ENCODE results near the gene LILRB3. TPM values are rescaled to one million over a fixed set of nuclear protein-coding genes. Genes with fewer than 3 reads are reported as not detected.
A peak's percentile ranks its signal among the peaks of the same experiment; 100 is the strongest.

The LILRB3 gene
- total and polyA plus RNA-seq, 2 experiments from 2014 or later, result not detected

GRCh38 chr19:54180691-54181091 lies 42.1 kb downstream of the LILRB3 start (continued):
- TF ChIP-seq REST (IDR thresholded peaks at IDR 0.05; ENCODE audit: unreplicated experiment), result no peak
- TF ChIP-seq STAT1 (IDR thresholded peaks at IDR 0.05; ENCODE audit: unreplicated experiment), result no peak

DNA sequence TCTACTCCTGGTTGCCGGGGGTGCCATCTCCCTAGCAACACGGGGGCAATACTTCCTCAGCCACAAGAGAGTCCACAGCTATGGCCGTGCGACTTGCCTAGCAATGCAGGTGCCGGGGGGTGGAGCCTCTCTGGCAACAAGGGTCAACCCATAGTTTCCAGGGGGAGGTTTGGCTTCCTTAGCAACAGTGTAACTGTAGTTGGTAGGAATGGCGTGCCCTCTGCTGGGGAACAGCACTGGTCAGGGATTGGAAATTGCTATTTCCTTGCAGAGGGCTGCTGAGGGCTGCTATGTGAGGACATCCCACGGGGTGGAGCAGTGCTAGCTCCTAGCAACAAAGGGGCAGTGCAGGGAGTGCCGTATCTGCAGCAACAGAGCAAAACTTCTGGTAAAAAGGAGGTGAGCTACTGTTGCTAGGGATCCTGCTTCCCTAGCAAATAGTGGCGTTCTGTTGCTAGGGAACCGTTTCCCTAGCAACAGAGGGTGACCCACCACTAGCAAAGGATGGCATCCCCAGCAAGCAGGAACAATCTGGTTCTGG lies 42.8 kb downstream of the LILRB3 start:
- Histone ChIP-seq H2AFZ (no peak overlapping the region), H3K9me2 (ENCODE audit: insufficient read depth) (no peaks in the 10 kb centered on the region), H3K79me2 (replicated peaks; ENCODE audit: insufficient read depth) (no peaks in the 10 kb centered on the region), H4K20me1 (replicated peaks; ENCODE audit: insufficient read depth) (peaks cover 13% of the 10 kb centered on the region), H3K27ac (ENCODE audit: low read depth) (no peak overlapping the region), H3K4me3 (no peak overlapping the region), H3K27me3 (ENCODE audit: insufficient read depth) (no peaks in the 10 kb centered on the region), H3K4me2 (no peak overlapping the region), H3K36me3 (ENCODE audit: insufficient read depth) (peaks cover 9% of the 10 kb centered on the region; the same call in 1 of the 2 replicates), H3F3A (replicated peaks; ENCODE audit: low read depth) (peaks cover 7% of the 10 kb centered on the region), H3K4me1 (ENCODE audit: insufficient read depth) (no peaks in the 10 kb centered on the region; the same call in 1 of the 2 replicates)
- TF ChIP-seq, protein P1, sequence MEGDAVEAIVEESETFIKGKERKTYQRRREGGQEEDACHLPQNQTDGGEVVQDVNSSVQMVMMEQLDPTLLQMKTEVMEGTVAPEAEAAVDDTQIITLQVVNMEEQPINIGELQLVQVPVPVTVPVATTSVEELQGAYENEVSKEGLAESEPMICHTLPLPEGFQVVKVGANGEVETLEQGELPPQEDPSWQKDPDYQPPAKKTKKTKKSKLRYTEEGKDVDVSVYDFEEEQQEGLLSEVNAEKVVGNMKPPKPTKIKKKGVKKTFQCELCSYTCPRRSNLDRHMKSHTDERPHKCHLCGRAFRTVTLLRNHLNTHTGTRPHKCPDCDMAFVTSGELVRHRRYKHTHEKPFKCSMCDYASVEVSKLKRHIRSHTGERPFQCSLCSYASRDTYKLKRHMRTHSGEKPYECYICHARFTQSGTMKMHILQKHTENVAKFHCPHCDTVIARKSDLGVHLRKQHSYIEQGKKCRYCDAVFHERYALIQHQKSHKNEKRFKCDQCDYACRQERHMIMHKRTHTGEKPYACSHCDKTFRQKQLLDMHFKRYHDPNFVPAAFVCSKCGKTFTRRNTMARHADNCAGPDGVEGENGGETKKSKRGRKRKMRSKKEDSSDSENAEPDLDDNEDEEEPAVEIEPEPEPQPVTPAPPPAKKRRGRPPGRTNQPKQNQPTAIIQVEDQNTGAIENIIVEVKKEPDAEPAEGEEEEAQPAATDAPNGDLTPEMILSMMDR (conservative IDR thresholded peaks at IDR 0.05; ENCODE audit: low read depth in 2 of 2), result peak; percentile 64 to 80
- TF ChIP-seq ZNF331 (CRISPR knock-in tag; IDR thresholded peaks at IDR 0.05; ENCODE audit: low read depth), result no peak
- Mint-ChIP-seq H3K36me3 (ENCODE audit: low read depth) (peaks cover 32% of the 10 kb centered on the region), H3K4me1 (peaks cover 14% of the 10 kb centered on the region), H3K9me3 (no peaks in the 10 kb centered on the region; the same call in 2 of the 3 replicates), H3K27me3 (ENCODE audit: insufficient read depth, low read depth, poor library complexity) (peaks cover 17% of the 10 kb centered on the region), H3K4me3 (no peak overlapping the region; the same call in 2 of the 3 replicates), H3K27ac (peak overlapping the region; percentile 74; the same call in 1 of the 2 replicates)
- DNase-seq (ENCODE audit: low spot score), result peak; percentile 98
- peak; percentile 90 for ATAC-seq

- H3K4me3 ChIP-seq, result no peak overlapping the region
- Mint-ChIP-seq H3K4me1 (peaks cover 14% of the 10 kb centered on the region), H3K4me3 (no peak overlapping the region), H3K27ac (peak overlapping the region; percentile 74; the same call in 1 of the 2 replicates), H3K36me3 (ENCODE audit: low read depth) (peaks cover 36% of the 10 kb centered on the region), H3K9me3 (no peaks in the 10 kb centered on the region; the same call in 2 of the 3 replicates), H3K27me3 (ENCODE audit: insufficient read depth, low read depth, poor library complexity) (peaks cover 23% of the 10 kb centered on the region)
- no peaks in the 10 kb centered on the region for H3K79me2 ChIP-seq (replicated peaks; ENCODE audit: insufficient read depth)
- ATAC-seq (no peak), DNase-seq (ENCODE audit: low spot score) (no peak)
- H3K4me1 ChIP-seq (ENCODE audit: insufficient read depth), result no peaks in the 10 kb centered on the region; the same call in 1 of the 2 replicates
- peak overlapping the region; percentile 65; the same call in 1 of the 2 replicates for H3K4me2 ChIP-seq
- H3K9me2 ChIP-seq (ENCODE audit: insufficient read depth), result no peaks in the 10 kb centered on the region
- no peaks in the 10 kb centered on the region for H3K27me3 ChIP-seq (ENCODE audit: insufficient read depth)
- H4K20me1 ChIP-seq (replicated peaks; ENCODE audit: insufficient read depth), result peaks cover 13% of the 10 kb centered on the region
- H2AFZ ChIP-seq, result no peak overlapping the region
- H3K27ac ChIP-seq (ENCODE audit: low read depth), result no peak overlapping the region
- H3K36me3 ChIP-seq (ENCODE audit: insufficient read depth), result peaks cover 9% of the 10 kb centered on the region; the same call in 1 of the 2 replicates
- H3F3A ChIP-seq (replicated peaks; ENCODE audit: low read depth), result peaks cover 7% of the 10 kb centered on the region
- no peak for TF ChIP-seq REST (IDR thresholded peaks at IDR 0.05; ENCODE audit: unreplicated experiment)
- TF ChIP-seq ETS1 (IDR thresholded peaks at IDR 0.05), result no peak
- TF ChIP-seq ZNF114 (CRISPR knock-in tag; IDR thresholded peaks at IDR 0.05), result no peak
- no peak for TF ChIP-seq EZH2phosphoT487 (IDR thresholded peaks at IDR 0.05; ENCODE audit: unreplicated experiment)
Measured at GRCh38 chr19:54179262-54179852, 43.5 kb downstream of the LILRB3 start.

Measured in GM23338 (cell line).